ENCODE results near the gene CHD2.
A peak's percentile ranks its signal among the peaks of the same experiment; 100 is the strongest.

The CHD2 gene

DNA sequence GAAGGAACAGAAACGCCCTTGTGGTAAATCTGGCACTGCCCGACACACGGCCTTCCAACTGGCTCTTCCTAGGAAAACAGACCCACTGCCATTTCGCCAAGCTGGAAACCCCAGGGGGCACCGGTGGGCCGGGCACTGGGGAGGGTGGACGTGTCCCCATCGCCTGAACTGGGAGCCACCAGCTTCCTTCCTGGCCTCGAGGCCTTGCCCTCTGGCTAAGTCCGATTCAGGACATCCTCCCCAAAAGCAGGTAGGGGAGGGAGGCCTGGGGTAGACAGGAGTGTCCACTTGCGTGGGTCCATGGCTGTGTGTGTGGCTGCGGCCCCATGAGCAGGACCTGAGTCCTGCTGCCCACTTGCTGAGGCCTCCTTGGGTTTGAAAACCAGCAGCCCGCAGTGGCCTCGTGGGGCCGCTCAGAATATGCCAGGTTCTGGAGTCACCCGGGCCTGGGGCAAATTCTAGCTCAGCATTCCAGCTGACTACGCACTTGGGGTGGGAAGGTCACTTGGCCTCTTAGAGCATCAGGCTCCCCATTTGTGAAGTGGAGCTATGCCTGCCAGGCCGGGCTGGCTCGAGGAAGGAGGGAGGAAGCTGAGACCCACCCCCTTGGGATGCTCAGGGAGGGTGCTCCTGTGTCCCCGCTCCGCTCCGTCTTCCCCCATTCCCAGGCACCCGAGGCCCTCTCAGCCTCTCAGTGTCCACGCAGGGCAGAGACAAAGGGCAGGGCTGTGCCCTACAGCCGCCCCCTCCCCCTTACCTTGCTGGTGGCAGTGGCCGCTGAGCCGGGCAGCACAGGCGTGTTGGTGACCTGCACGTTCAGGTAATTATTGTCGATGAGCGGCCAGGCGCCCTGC, 151.3 kb downstream of the CHD2 start:
- TF ChIP-seq, protein P1, sequence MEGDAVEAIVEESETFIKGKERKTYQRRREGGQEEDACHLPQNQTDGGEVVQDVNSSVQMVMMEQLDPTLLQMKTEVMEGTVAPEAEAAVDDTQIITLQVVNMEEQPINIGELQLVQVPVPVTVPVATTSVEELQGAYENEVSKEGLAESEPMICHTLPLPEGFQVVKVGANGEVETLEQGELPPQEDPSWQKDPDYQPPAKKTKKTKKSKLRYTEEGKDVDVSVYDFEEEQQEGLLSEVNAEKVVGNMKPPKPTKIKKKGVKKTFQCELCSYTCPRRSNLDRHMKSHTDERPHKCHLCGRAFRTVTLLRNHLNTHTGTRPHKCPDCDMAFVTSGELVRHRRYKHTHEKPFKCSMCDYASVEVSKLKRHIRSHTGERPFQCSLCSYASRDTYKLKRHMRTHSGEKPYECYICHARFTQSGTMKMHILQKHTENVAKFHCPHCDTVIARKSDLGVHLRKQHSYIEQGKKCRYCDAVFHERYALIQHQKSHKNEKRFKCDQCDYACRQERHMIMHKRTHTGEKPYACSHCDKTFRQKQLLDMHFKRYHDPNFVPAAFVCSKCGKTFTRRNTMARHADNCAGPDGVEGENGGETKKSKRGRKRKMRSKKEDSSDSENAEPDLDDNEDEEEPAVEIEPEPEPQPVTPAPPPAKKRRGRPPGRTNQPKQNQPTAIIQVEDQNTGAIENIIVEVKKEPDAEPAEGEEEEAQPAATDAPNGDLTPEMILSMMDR (IDR thresholded peaks at IDR 0.05; ENCODE audit: low read depth, low read length), result no peak
- Histone ChIP-seq H3K9me3 (ENCODE audit: severe bottlenecking) (peaks cover under 1% of the 10 kb centered on the region), H3K4me3 (ENCODE audit: low read depth, low read length) (no peak overlapping the region), H3K27me3 (ENCODE audit: insufficient read depth, low read depth, severe bottlenecking) (no peaks in the 10 kb centered on the region), H3K27ac (no peak overlapping the region), H3K36me3 (no peaks in the 10 kb centered on the region)
- no peak for DNase-seq

DNA sequence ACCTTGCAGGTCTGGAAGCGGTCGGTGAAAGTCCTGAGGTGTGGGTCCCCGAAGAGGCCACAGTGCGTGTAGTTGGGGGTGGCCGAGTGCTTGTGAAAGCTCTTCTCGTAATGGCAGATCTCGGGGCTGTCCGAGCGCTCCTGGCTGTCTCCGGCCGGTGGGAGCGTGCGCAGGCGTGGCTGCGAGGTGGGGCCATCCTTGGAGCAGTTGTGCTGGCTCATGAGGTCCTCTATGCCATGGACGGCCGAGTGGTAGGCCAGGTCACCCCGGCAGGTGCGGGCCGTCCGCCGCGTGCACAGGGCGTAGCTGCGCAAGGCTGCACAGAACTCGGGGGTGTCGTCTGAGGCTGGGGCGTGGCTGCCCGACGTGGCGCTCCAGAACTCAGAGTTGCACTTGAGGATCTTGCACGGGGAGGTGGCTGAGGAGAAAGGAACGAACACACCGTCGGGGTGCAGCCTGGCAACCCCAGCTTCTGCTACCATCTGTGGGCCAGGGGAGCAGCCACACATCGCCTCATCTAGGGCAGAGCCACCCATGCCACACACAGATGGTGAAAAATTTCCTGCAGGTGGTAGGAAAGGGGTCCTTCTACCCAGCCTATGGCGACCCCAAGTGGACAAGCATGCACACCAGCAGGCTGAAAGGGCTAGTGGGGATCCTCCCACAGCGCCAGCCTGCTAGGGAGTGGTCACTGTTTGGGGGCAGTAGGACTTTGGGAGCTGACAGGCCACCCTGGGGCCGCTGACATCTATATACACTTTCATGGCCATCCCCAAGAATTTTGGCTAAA, 152.2 kb downstream of the CHD2 start:
- peak; percentile 45 for DNase-seq
- Histone ChIP-seq H3K36me3 (no peaks in the 10 kb centered on the region), H3K27me3 (ENCODE audit: insufficient read depth, low read depth, severe bottlenecking) (no peaks in the 10 kb centered on the region), H3K4me3 (ENCODE audit: low read depth, low read length) (no peak overlapping the region), H3K9me3 (ENCODE audit: severe bottlenecking) (no peaks in the 10 kb centered on the region), H3K27ac (no peak overlapping the region)
- TF ChIP-seq, protein P1 (IDR thresholded peaks at IDR 0.05; ENCODE audit: low read depth, low read length), result peak; percentile 75

DNA sequence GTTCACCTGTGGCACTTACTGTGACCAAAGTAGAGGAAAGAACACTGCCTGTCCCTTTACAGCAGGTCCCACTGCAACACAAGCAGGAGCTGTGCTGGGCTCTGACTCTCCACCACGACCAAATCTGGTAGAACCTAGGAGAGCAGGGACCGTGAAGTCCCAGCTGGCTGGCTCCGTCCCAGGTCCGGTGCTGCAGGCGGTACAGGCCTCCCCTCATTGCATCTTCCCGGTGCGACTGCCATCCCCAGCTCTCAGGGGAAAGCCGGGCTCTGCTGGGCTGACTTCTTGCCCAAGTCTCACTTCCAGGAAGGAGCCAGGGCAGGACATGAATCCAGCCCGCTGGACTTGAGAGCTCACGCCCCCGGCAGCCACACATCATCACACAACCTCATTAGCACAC, 155.1 kb downstream of the CHD2 start:
- no peaks in the 10 kb centered on the region for H3K9me3 ChIP-seq (ENCODE audit: severe bottlenecking)
- no peak for DNase-seq

DNA sequence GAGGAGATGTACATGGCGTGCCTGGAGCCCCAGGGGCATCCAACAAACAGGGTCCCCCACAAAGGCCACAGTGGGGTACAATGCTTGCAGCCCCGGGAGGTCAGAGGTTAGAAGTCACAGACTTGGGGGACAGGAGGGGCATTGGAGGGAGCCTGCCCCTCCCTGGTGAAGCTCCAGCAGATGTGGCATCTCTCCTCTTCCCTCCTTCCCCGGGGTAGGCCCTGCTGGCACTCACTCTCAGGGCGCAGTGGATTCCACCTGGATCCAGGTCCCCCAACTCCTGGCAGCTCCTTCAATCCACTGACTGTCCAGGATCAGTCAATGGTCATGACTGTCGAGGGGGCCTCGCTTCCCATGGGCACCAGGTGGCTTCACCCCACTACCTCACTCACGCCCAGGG, 156.7 kb downstream of the CHD2 start:
- Histone ChIP-seq H3K9me3 (ENCODE audit: severe bottlenecking) (no peaks in the 10 kb centered on the region), H3K27me3 (ENCODE audit: insufficient read depth, low read depth, severe bottlenecking) (no peaks in the 10 kb centered on the region), H3K36me3 (no peaks in the 10 kb centered on the region), H3K27ac (no peak overlapping the region), H3K4me3 (ENCODE audit: low read depth, low read length) (no peak overlapping the region)
- DNase-seq, result no peak
- TF ChIP-seq, protein P1 (IDR thresholded peaks at IDR 0.05; ENCODE audit: low read depth, low read length), result no peak

More for the DNA sequence above, 155.1 kb downstream of the CHD2 start:
- Histone ChIP-seq H3K27ac (no peak overlapping the region), H3K36me3 (no peaks in the 10 kb centered on the region), H3K4me3 (ENCODE audit: low read depth, low read length) (no peak overlapping the region), H3K27me3 (ENCODE audit: insufficient read depth, low read depth, severe bottlenecking) (no peaks in the 10 kb centered on the region)
- TF ChIP-seq, protein P1 (IDR thresholded peaks at IDR 0.05; ENCODE audit: low read depth, low read length), result no peak

DNA sequence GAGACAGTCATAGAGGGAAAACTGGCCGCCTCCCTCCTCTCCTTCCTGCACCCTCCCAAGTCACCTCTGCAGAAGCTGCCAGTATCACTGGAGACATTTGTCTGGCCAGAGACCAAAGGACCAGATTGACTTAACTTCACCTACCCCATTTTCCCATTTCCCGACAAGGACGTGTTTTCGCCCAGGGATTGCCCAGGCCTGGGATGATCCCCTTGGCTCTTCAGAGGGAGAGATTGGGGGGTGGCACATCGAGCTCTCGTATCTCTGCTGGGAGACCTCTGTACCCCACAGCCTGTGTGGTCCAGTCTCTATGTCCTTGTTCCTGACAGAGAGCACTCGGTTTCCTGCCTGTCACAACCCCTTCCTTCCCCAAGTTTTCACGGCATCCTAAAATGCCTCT, 157.5 kb downstream of the CHD2 start:
- H3K27me3 ChIP-seq (ENCODE audit: insufficient read depth, low read depth, severe bottlenecking), result no peaks in the 10 kb centered on the region
- no peaks in the 10 kb centered on the region for H3K9me3 ChIP-seq (ENCODE audit: severe bottlenecking)
- no peak overlapping the region for H3K27ac ChIP-seq
- no peaks in the 10 kb centered on the region for H3K36me3 ChIP-seq
- TF ChIP-seq, protein P1 (IDR thresholded peaks at IDR 0.05; ENCODE audit: low read depth, low read length), result no peak
- H3K4me3 ChIP-seq (ENCODE audit: low read depth, low read length), result no peak overlapping the region
- no peak for DNase-seq

Measured in WERI-Rb-1 (cell line).